Lower lobe of right lung (tissue), 2 donors: ENCODE measurements around the gene MBD3L2B. TPM values are rescaled to one million over a fixed set of nuclear protein-coding genes. Genes with fewer than 3 reads are reported as not detected.
"Not testable (repeated sequence)": the region's sequence is repeated elsewhere in the genome, so short reads cannot be mapped to it uniquely, and the experiment has no call there.

Experiments used
- ATAC-seq, 2 donors: fragments of 200-7000 bp; cut with Tn5 transposase; one replicate each; pipeline ENCODE4 v1.9.1; 2020 to 2022; ENCODE audit warnings: mild to moderate bottlenecking in 2 of 2, moderate library complexity in 2 of 2
- DNase-seq: peaks from one replicate; pipeline ENCODE4 v3.0.0-alpha.2; 2020
- H3K27ac ChIP-seq: fragments of 200-600 bp; one replicate; pipeline ENCODE4 v1.8.0; 2022
- H3K27me3 ChIP-seq: fragments of 200-600 bp; one replicate; pipeline ENCODE4 v1.8.0; 2022; ENCODE audit warnings: low read depth
- H3K36me3 ChIP-seq: fragments of 200-600 bp; one replicate; pipeline ENCODE4 v1.8.0; 2022; ENCODE audit warnings: mild to moderate bottlenecking
- H3K4me1 ChIP-seq: fragments of 200-600 bp; one replicate; pipeline ENCODE4 v1.8.0; 2022
- H3K4me3 ChIP-seq: fragments of 200-600 bp; one replicate; pipeline ENCODE4 v1.8.0; 2022; ENCODE audit warnings: mild to moderate bottlenecking
- H3K9me3 ChIP-seq: fragments of 200-600 bp; one replicate; pipeline ENCODE4 v1.8.0; 2022
- CTCF ChIP-seq: fragments of 200-600 bp; IDR thresholded peaks from one replicate; pipeline ENCODE4 v1.8.0; 2022; ENCODE audit warnings: antibody characterized with exemption, mild to moderate bottlenecking
- intact Hi-C: fragments of 100-400 bp; cut with DNase I; formaldehyde crosslinking; loops from one replicate; pipeline ENCODE4 v1.11.0; 2022
- total RNA-seq: library from RNA; stranded (reverse); fragmentation: NEBNext Ultra II Directional; extraction: Animal tissue kit (Norgen Biotek cat#: 25700); gene quantifications from one replicate; pipeline ENCODE4 v1.2.1, GENCODE V29; 2021
- donor health status: DM: no; HTN: yes; CAD: no; lungs with severe emphysema.

MBD3L2B gene
- total RNA-seq, 1 donor from 2014 or later = not detected

- DNase-seq (no peak), ATAC-seq (no peak)
- Histone ChIP-seq H3K9me3 (no peaks in the 10 kb centered on the region), H3K4me1 (no peaks in the 10 kb centered on the region), H3K36me3 (no peaks in the 10 kb centered on the region), H3K27me3 (no peaks in the 10 kb centered on the region), H3K27ac (no peak overlapping the region), H3K4me3 (no peak overlapping the region)
- intact Hi-C loops = no loop called here
- no peak for TF ChIP-seq CTCF
Measured at GRCh38 chr19:7063764-7064418, 42.7 kb upstream of the MBD3L2B start.

- H3K36me3 ChIP-seq = no peaks in the 10 kb centered on the region
- ATAC-seq (no peak), DNase-seq (no peak)
- intact Hi-C loops = no loop called here
- no peaks in the 10 kb centered on the region for H3K4me1 ChIP-seq
- TF ChIP-seq CTCF = no peak
- H3K4me3 ChIP-seq = no peak overlapping the region
- H3K9me3 ChIP-seq = no peaks in the 10 kb centered on the region
- no peak overlapping the region for H3K27ac ChIP-seq
- no peaks in the 10 kb centered on the region for H3K27me3 ChIP-seq
Measured at GRCh38 chr19:7063339-7063738, 42.1 kb upstream of the MBD3L2B start.

- H3K4me1 ChIP-seq, H3K27ac ChIP-seq, H3K36me3 ChIP-seq, H3K9me3 ChIP-seq, H3K27me3 ChIP-seq, H3K4me3 ChIP-seq, DNase-seq, intact Hi-C loops, ATAC-seq: not testable (repeated sequence)
Measured at GRCh38 chr19:7059977-7060376, 38.7 kb upstream of the MBD3L2B start.

GRCh38 chr19:7058576-7058975, 37.3 kb upstream of the MBD3L2B start, which contains the start of gene MBD3L3:
Gene MBD3L3, minus strand, starts transcription at chr19:7058676. Its CDS starts 71 bp downstream, at chr19:7058605.
- ATAC-seq, H3K9me3 ChIP-seq: not testable (repeated sequence)

GRCh38 chr19:7056371-7056770, 35.1 kb upstream of the MBD3L2B start:
- H3K4me1 ChIP-seq, DNase-seq, H3K4me3 ChIP-seq, H3K27me3 ChIP-seq, H3K36me3 ChIP-seq, H3K9me3 ChIP-seq, intact Hi-C loops, ATAC-seq, H3K27ac ChIP-seq: not testable (repeated sequence)

More at GRCh38 chr19:7058576-7058975, 37.3 kb upstream of the MBD3L2B start, which contains the start of gene MBD3L3:
- H3K27ac ChIP-seq, H3K27me3 ChIP-seq, H3K4me1 ChIP-seq, H3K4me3 ChIP-seq, DNase-seq, intact Hi-C loops, H3K36me3 ChIP-seq: not testable (repeated sequence)

GRCh38 chr19:7055679-7056078, 34.4 kb upstream of the MBD3L2B start:
- H3K27ac ChIP-seq, H3K27me3 ChIP-seq, DNase-seq, H3K36me3 ChIP-seq, H3K4me1 ChIP-seq, ATAC-seq, H3K9me3 ChIP-seq, H3K4me3 ChIP-seq, intact Hi-C loops: not testable (repeated sequence)

- ATAC-seq, H3K36me3 ChIP-seq, H3K27me3 ChIP-seq, DNase-seq, H3K9me3 ChIP-seq, H3K4me1 ChIP-seq, H3K27ac ChIP-seq, H3K4me3 ChIP-seq, intact Hi-C loops: not testable (repeated sequence)
Measured at GRCh38 chr19:7054635-7055368, 33.6 kb upstream of the MBD3L2B start.

GRCh38 chr19:7052896-7053295, 31.7 kb upstream of the MBD3L2B start:
- ATAC-seq, H3K4me3 ChIP-seq, H3K4me1 ChIP-seq, H3K36me3 ChIP-seq, DNase-seq, H3K27me3 ChIP-seq, intact Hi-C loops, H3K27ac ChIP-seq, H3K9me3 ChIP-seq: not testable (repeated sequence)

GRCh38 chr19:7051421-7051820, 30.2 kb upstream of the MBD3L2B start:
- ATAC-seq, H3K27ac ChIP-seq, intact Hi-C loops, H3K4me1 ChIP-seq, H3K4me3 ChIP-seq, H3K36me3 ChIP-seq, H3K27me3 ChIP-seq, DNase-seq, H3K9me3 ChIP-seq: not testable (repeated sequence)

- intact Hi-C loops, H3K4me3 ChIP-seq, DNase-seq, H3K27ac ChIP-seq, H3K4me1 ChIP-seq, H3K27me3 ChIP-seq, H3K36me3 ChIP-seq, H3K9me3 ChIP-seq, ATAC-seq: not testable (repeated sequence)
Measured at GRCh38 chr19:7049021-7049420, 27.8 kb upstream of the MBD3L2B start, which contains the start of gene MBD3L2. Gene MBD3L2, plus strand, starts transcription at chr19:7049321. Its CDS starts 53 bp downstream, at chr19:7049374.

GRCh38 chr19:7041563-7041962, 20.3 kb upstream of the MBD3L2B start:
- H3K27me3 ChIP-seq, DNase-seq, ATAC-seq, intact Hi-C loops, H3K4me1 ChIP-seq, H3K27ac ChIP-seq, H3K36me3 ChIP-seq, H3K4me3 ChIP-seq, H3K9me3 ChIP-seq: not testable (repeated sequence)

- intact Hi-C loops, H3K4me1 ChIP-seq, H3K4me3 ChIP-seq, H3K36me3 ChIP-seq, ATAC-seq, H3K27me3 ChIP-seq, H3K27ac ChIP-seq, H3K9me3 ChIP-seq, DNase-seq: not testable (repeated sequence)
Measured at GRCh38 chr19:7040079-7040478, 18.8 kb upstream of the MBD3L2B start, which contains the start of gene MBD3L4. Gene MBD3L4, minus strand, starts transcription at chr19:7040179. Its CDS starts 35 bp downstream, at chr19:7040144.
